ENCODE results near the gene SLC23A1. TPM values are rescaled to one million over a fixed set of nuclear protein-coding genes. Genes with fewer than 3 reads are reported as not detected.
A peak's percentile ranks its signal among the peaks of the same experiment; 100 is the strongest.

The SLC23A1 gene
- total RNA-seq, 4 donors from 2014 or later, result not detected

GRCh38 chr5:139404484-139404840 is 21.4 kb upstream of the SLC23A1 start:
- intact Hi-C loops (cut with DNase I; ENCODE audit: low total_unique reads), result no loop called here

DNA sequence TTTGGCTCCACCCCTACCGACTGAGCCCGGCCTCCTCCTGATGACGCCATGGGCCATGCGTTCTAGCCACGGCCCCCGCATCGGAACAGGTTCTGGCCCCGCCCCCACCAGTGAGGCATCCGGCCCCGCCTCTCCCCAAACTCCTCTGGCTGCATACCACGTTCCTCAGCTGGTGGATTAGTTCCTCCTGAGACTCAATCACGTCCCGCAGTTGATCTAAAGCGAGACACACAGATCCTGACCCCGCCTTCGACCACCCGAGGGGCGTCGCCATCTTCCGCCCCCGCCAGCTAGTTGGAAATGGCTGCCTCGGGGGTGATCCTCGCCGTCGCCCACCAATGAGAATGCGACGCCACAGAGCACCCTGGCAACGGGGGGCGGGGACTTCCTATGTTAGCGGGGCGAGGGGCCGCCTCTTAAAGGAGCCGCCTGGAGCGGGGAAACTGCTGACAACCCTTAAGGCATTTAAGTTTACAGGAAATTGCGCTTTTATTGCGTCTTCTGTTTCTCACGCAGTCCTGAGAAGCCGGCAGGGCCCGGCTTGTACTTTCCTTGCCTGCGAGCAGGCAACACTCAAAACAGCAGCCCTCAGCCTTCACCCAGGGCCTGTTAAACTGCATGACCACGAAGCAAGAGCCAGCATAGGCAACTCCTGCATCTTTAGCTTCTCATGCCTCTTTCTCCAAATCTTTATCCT is 20.8 kb upstream of the SLC23A1 start, which contains the start of gene SPATA24:
Gene SPATA24 (minus strand): TSS at position 303 of the 697 bp plus-strand sequence. CDS start 29 bp downstream, at position 274.
- no peak for TF ChIP-seq CTCF (IDR thresholded peaks at IDR 0.05 in 4 of 5, conservative IDR thresholded peaks at IDR 0.05 in 1 of 5)
- TF ChIP-seq POLR2A (IDR thresholded peaks at IDR 0.05), result peak; percentile 25 to 37
- no peaks in the 10 kb centered on the region for H3K27me3 ChIP-seq
- no peaks in the 10 kb centered on the region for H3K36me3 ChIP-seq
- DNase-seq, result peak; percentile 94 to 95
- in situ Hi-C loops (cut with MboI; ENCODE audit: low sequenced_read_pairs in 4 of 4), result no loop called here
- peak within 1 kb of the TSS; percentile 60 to 75 (median 64) for H3K4me3 ChIP-seq
- ATAC-seq, result peak; percentile 92
- H3K27ac ChIP-seq, result peak within 1 kb of the TSS; percentile 86 to 97 (median 92)
- peaks cover 19 to 21% of the 10 kb centered on the region in 2 donors for H3K4me1 ChIP-seq
- no peaks in the 10 kb centered on the region for H3K9me3 ChIP-seq
- intact Hi-C loops (cut with DNase I; ENCODE audit: low total_unique reads), result no loop called here

More at GRCh38 chr5:139404484-139404840, 21.4 kb upstream of the SLC23A1 start:
- Histone ChIP-seq H3K9me3 (no peaks in the 10 kb centered on the region), H3K27me3 (no peaks in the 10 kb centered on the region), H3K4me1 (peaks cover 20 to 21% of the 10 kb centered on the region in 2 donors), H3K36me3 (no peaks in the 10 kb centered on the region), H3K4me3 (peak overlapping the region; percentile 60 to 75 (median 64)), H3K27ac (peak overlapping the region; percentile 86 to 97 (median 92))
- DNase-seq, result no peak
- TF ChIP-seq CTCF (IDR thresholded peaks at IDR 0.05 in 4 of 5, conservative IDR thresholded peaks at IDR 0.05 in 1 of 5) (no peak), POLR2A (IDR thresholded peaks at IDR 0.05) (no peak)
- ATAC-seq, result no peak
- in situ Hi-C loops (cut with MboI; ENCODE audit: low sequenced_read_pairs in 4 of 4), result no loop called here

DNA sequence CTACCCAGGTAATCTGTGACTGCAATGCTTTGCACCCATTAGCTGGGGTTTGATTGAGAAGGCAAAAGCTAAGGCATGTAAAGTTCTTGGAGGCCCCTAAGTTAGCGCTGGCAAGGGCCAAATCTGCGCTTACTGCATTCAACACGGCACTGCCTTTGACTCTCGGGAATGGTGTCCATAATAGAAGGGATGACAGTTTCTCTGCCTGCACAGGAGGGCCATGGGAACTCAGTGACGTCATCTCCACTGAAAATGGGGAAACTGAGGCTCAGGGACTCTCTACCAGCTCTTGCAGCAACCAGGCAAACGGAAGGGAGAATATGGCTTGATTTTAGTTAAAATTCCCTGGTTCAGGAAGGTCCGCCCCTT is 20.3 kb upstream of the SLC23A1 start:
- Histone ChIP-seq H3K27ac (peak overlapping the region; percentile 86 to 97 (median 92)), H3K9me3 (no peaks in the 10 kb centered on the region), H3K36me3 (no peaks in the 10 kb centered on the region), H3K4me3 (peak overlapping the region; percentile 60 to 75 (median 64)), H3K27me3 (no peaks in the 10 kb centered on the region), H3K4me1 (peaks cover 18 to 19% of the 10 kb centered on the region in 2 donors)
- TF ChIP-seq POLR2A (IDR thresholded peaks at IDR 0.05), result no peak
- TF ChIP-seq CTCF (IDR thresholded peaks at IDR 0.05 in 4 of 5, conservative IDR thresholded peaks at IDR 0.05 in 1 of 5), result no peak
- in situ Hi-C loops (cut with MboI; ENCODE audit: low sequenced_read_pairs in 4 of 4) (no loop called here), intact Hi-C loops (cut with DNase I; ENCODE audit: low total_unique reads) (no loop called here)
- no peak for DNase-seq
- peak; percentile 22 to 29 for ATAC-seq

- ATAC-seq (no peak), DNase-seq (peak in 1 of 2 donors; percentile 37)
- peak overlapping the region in 1 of 4 donors; percentile 75 for H3K4me3 ChIP-seq
- H3K36me3 ChIP-seq, result no peaks in the 10 kb centered on the region
- TF ChIP-seq CTCF (IDR thresholded peaks at IDR 0.05 in 4 of 5, conservative IDR thresholded peaks at IDR 0.05 in 1 of 5) (peak in 2 of 5 experiments; percentile 15 to 30), POLR2A (IDR thresholded peaks at IDR 0.05) (no peak)
- in situ Hi-C loops (cut with MboI; ENCODE audit: low sequenced_read_pairs in 4 of 4) (no loop called here), intact Hi-C loops (cut with DNase I; ENCODE audit: low total_unique reads) (no loop called here)
- no peaks in the 10 kb centered on the region for H3K27me3 ChIP-seq
- peak overlapping the region; percentile 86 to 97 (median 92) for H3K27ac ChIP-seq
- no peaks in the 10 kb centered on the region for H3K9me3 ChIP-seq
- peaks cover 18 to 24% of the 10 kb centered on the region in 2 donors for H3K4me1 ChIP-seq
Observed at GRCh38 chr5:139402561-139403158, 19.6 kb upstream of the SLC23A1 start.
